Nephron progenitor cell (in vitro differentiated cells): Measurements from ENCODE around the gene PDIA4.
"Not testable (repeated sequence)": the region's sequence is repeated elsewhere in the genome, so short reads cannot be mapped to it uniquely, and the experiment has no call there.

Experiments
- DNase-seq: peaks from one replicate; pipeline ENCODE4 v3.0.0; 2021
- H3K27ac Mint-ChIP-seq: 2 replicates; pipeline ENCODE4 v1.8.0; 2021; ENCODE audit warnings: mild to moderate bottlenecking, moderate library complexity, mixed read lengths
- H3K27me3 Mint-ChIP-seq: 2 replicates; pipeline ENCODE4 v1.8.0; 2021; ENCODE audit warnings: mild to moderate bottlenecking, low read depth, mixed read lengths; ENCODE audit not compliant: poor library complexity
- H3K36me3 Mint-ChIP-seq: 2 replicates; pipeline ENCODE4 v1.8.0; 2021; ENCODE audit warnings: low read depth, mixed read lengths
- H3K4me1 Mint-ChIP-seq: 2 replicates; pipeline ENCODE4 v1.8.0; 2021; ENCODE audit warnings: mixed read lengths
- H3K4me3 Mint-ChIP-seq: 2 replicates; pipeline ENCODE4 v1.8.0; 2021; ENCODE audit warnings: mild to moderate bottlenecking, moderate library complexity, mixed read lengths
- H3K9me3 Mint-ChIP-seq: 2 replicates; pipeline ENCODE4 v1.8.0; 2021; ENCODE audit warnings: mild to moderate bottlenecking, moderate library complexity, mixed read lengths
- CTCF ChIP-seq: fragments of 200-600 bp; sonication (generic); IDR thresholded peaks from 2 replicates; pipeline ENCODE4 v1.5.0; 2021; ENCODE audit warnings: antibody characterized with exemption

Gene PDIA4

GRCh38 chr7:148987010-148987750 lies 41.1 kb downstream of the PDIA4 start:
- peak; percentile 77 for DNase-seq
- TF ChIP-seq CTCF = no peak
- Mint-ChIP-seq H3K4me1 (peaks cover 36% of the 10 kb centered on the region), H3K9me3 (peaks cover 30% of the 10 kb centered on the region), H3K4me3 (peak overlapping the region; percentile 94), H3K27ac (peak overlapping the region; percentile 100), H3K27me3 (peaks cover 13% of the 10 kb centered on the region), H3K36me3 (no peaks in the 10 kb centered on the region)

GRCh38 chr7:148986742-148987009 lies 41.6 kb downstream of the PDIA4 start:
- Mint-ChIP-seq H3K4me3 (peak overlapping the region; percentile 94), H3K27ac (peak overlapping the region; percentile 100), H3K36me3 (no peaks in the 10 kb centered on the region), H3K27me3 (peaks cover 13% of the 10 kb centered on the region), H3K9me3 (peaks cover 30% of the 10 kb centered on the region), H3K4me1 (peaks cover 36% of the 10 kb centered on the region)
- no peak for TF ChIP-seq CTCF
- no peak for DNase-seq

GRCh38 chr7:148983200-148984146 lies 44.8 kb downstream of the PDIA4 start:
- Mint-ChIP-seq H3K27me3 (peaks cover 11% of the 10 kb centered on the region), H3K4me1 (peaks cover 39% of the 10 kb centered on the region), H3K36me3 (peaks cover 8% of the 10 kb centered on the region), H3K27ac (peak overlapping the region; percentile 100), H3K4me3 (peak overlapping the region; percentile 99), H3K9me3 (peaks cover 20% of the 10 kb centered on the region)
- TF ChIP-seq CTCF = no peak
- DNase-seq = peak; percentile 83

GRCh38 chr7:148982654-148983199 lies 45.6 kb downstream of the PDIA4 start:
- Mint-ChIP-seq H3K36me3 (peaks cover 8% of the 10 kb centered on the region), H3K4me3 (peak overlapping the region; percentile 99), H3K4me1 (peaks cover 38% of the 10 kb centered on the region), H3K27ac (peak overlapping the region; percentile 97), H3K9me3 (peaks cover 17% of the 10 kb centered on the region), H3K27me3 (peaks cover 11% of the 10 kb centered on the region)
- peak; percentile 34 for DNase-seq
- no peak for TF ChIP-seq CTCF

- no peak for DNase-seq
- Mint-ChIP-seq H3K36me3 (peaks cover 8% of the 10 kb centered on the region), H3K4me3 (no peak overlapping the region), H3K9me3 (peaks cover 17% of the 10 kb centered on the region), H3K27ac (no peak overlapping the region), H3K4me1 (peaks cover 37% of the 10 kb centered on the region), H3K27me3 (peaks cover 11% of the 10 kb centered on the region)
- TF ChIP-seq CTCF = no peak
These were observed 48.5 kb downstream of the PDIA4 start for GRCh38 chr7:148979827-148980226.

GRCh38 chr7:148979072-148979471 lies 49.2 kb downstream of the PDIA4 start:
- DNase-seq, H3K4me3 Mint-ChIP-seq, H3K36me3 Mint-ChIP-seq, H3K27ac Mint-ChIP-seq: not testable (repeated sequence)
- peaks cover 30% of the 10 kb centered on the region for H3K4me1 Mint-ChIP-seq
- H3K9me3 Mint-ChIP-seq = peaks cover 17% of the 10 kb centered on the region
- peaks cover 11% of the 10 kb centered on the region for H3K27me3 Mint-ChIP-seq
